Middle frontal gyrus (tissue), 1 donor: Measurements from ENCODE around the gene SPTAN1.
A peak's percentile ranks its signal among the peaks of the same experiment; 100 is the strongest.
"Not testable (repeated sequence)": the region's sequence is repeated elsewhere in the genome, so short reads cannot be mapped to it uniquely, and the experiment has no call there.

Source experiments
- DNase-seq: peaks from one replicate; pipeline ENCODE4 v3.0.0-alpha.2; 2015; ENCODE audit warnings: low spot score; ENCODE audit errors: extremely low spot score

SPTAN1 gene

GRCh38 chr9:128552153-128552743, at the start of gene SPTAN1:
Gene SPTAN1 (plus strand): TSS chr9:128552587. CDS start chr9:128566741, 14,154 bp downstream.
- DNase-seq, result peak; percentile 84

DNA sequence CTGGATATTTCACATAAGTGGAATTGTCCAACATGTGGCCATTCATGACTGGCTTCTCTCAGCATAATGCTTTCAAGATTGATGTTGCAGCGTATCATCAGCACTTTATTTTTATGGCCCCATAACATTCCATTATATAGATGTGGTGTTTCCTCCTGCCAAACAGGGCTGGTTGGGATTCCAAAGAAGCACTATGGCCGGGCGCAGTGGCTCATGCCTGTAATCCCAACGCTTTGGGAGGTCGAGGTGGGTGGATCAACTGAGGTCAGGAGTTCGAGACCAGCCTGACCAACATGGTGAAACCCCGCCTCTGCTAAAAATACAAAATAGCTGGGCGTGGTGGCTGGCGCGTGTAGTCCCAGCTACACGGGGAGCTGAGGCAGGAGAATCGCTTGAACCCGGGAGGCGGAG, 49.0 kb upstream of the SPTAN1 start:
- DNase-seq, result not testable (repeated sequence)

- no peak for DNase-seq
These were observed 48.5 kb upstream of the SPTAN1 start for GRCh38 chr9:128503870-128504269.

DNA sequence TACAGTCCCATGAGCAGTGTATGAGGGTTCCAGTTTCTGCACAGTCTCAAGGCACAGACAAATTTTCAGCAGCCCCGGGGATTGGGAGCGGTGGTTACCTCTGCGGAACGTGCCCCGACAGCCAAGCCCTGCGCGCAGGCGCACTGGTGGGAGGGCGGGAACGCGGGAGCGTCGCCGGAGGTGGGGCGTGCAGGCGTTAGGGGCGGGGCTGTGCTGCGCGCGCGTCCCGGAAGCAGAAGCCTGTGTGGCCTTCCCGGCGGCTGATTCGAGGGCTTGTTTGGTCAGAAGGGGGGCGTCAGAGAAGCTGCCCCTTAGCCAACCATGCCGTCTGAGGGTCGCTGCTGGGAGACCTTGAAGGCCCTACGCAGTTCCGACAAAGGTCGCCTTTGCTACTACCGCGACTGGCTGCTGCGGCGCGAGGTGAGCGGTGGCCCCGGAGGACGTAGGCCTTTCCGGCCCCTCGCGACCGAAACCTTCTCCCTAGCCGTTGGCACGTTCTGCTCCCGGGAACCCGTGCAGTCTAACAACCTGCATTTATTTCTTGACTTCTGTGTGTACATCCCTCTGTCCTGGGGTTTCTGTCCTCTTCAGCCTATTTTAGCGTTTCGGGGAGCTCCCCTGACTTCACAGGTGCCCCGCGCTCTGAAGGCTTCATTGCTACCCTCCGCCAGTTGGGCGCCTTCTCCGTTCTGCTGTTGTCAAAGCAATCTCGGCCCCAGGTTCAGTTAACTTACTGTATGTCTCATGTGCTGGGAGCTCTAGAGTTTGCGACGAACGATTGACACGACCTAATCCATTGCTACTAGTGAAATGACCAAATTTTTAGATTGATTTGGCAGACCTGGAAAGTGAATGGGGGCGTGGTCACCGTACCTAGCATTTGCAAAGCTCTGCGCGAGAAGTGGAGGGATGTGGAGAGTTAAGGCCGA, 47.6 kb upstream of the SPTAN1 start, which contains the start of gene GLE1:
Gene GLE1 (plus strand): TSS at position 235 of the 929 bp plus-strand sequence. CDS start 87 bp downstream, at position 322.
- peak; percentile 87 for DNase-seq

GRCh38 chr9:128505414-128505765, 47.0 kb upstream of the SPTAN1 start:
- DNase-seq, result no peak

DNA sequence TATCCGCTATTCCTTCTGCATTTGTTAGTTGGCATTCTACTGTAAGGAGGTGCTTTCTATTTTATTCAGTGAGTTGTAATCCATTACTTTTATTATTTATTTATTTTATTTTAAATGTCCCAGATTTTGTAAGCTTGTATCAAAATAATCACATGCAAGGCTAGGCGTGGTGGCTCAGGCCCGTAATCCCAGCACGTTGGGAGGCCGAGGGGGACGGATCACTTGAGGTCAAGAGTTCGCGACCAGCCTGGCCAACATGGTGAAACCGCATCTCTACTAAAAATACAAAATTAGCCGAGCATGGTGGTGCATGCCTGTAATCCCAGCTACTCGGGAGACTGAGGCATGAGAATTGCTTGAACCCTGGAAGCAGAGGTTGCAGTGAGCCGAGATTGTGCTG, 46.5 kb upstream of the SPTAN1 start:
- DNase-seq, result not testable (repeated sequence)

DNA sequence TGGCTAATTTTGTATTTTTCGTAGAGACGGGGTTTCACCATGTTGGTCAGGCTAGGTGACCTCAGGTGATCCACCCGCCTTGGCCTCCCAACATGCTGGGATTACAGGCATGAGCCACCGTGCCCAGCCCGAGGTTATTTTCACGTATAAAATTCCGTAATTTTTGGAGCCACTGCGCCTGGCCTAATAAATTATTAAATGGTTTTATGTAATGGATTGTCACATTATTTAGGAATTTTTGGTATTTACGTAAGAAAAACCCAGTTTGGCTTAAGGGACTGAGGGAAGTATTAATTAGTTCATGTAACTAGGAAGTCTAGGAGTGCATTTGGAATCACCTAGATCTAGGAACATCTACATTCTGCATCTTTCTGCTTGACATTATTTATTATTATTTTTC, 39.6 kb upstream of the SPTAN1 start:
- no peak for DNase-seq

DNA sequence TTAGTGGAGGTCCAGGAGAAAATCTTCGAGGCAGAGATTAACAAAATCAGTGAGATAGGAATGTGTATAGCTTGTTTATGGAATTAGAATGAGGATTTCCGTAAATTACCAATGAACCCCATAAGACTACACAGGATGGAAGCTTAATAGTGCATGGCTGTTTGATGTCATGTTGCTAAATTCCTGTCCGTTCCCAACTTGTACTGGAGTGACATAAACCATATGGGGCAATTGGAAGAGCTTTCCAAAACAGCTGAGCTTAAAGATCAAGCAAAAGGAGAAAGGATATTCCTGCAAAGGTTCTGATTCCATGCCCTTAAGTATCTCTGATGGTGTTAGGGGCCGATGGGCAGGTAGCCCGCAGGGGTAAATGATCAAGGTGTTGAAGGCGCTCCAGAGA, 30.4 kb upstream of the SPTAN1 start:
- no peak for DNase-seq

DNA sequence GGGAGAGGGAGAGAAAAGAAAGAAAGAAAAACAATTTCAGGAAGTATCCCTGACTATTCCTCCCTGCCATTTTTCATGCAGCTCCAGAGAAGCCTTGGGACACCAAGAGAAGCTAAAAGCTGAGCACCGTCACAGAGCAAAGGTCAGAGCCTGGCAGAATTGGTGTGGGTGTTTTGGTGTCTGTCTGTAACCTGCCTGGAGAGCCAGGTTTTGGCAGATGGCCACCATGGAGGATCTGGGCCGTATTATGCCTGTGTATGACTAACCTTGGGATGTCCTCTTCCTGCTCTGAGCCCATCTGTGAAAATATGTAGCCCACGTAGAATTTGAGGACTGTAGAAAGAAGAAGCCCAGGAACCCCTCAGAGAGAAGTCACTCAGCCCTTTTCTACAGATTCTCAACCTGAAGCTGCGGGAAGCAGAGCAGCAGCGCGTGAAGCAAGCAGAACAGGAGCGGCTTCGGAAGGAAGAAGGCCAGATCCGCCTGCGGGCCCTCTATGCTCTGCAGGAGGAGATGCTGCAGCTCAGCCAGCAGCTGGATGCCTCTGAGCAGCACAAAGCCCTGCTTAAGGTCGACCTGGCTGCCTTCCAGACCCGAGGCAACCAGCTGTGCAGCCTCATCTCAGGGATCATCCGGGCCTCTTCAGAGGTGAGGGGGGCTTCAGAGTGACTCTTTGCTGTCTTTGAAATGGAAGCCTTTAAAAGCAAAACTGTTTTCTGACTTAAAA, 29.0 kb upstream of the SPTAN1 start:
- no peak for DNase-seq

DNA sequence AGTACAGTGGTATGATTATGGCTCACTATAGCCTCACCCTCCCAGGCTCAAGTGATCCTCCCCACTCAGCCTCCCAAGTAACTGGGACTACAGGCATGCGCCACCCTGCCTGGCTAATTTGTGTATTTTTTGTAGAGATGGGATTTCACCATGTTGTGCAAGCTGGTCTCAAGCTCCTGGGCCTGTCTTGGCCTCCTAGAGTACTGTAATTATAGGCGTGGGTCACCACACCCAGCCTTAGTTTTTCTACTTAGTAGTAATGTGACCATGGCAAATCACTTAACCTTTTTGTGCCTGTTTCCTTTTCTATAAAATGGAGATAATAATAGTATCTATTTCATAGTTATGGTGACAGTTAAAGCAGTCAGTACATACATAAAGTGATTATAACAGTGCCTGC, 25.7 kb upstream of the SPTAN1 start:
- DNase-seq, result no peak

DNA sequence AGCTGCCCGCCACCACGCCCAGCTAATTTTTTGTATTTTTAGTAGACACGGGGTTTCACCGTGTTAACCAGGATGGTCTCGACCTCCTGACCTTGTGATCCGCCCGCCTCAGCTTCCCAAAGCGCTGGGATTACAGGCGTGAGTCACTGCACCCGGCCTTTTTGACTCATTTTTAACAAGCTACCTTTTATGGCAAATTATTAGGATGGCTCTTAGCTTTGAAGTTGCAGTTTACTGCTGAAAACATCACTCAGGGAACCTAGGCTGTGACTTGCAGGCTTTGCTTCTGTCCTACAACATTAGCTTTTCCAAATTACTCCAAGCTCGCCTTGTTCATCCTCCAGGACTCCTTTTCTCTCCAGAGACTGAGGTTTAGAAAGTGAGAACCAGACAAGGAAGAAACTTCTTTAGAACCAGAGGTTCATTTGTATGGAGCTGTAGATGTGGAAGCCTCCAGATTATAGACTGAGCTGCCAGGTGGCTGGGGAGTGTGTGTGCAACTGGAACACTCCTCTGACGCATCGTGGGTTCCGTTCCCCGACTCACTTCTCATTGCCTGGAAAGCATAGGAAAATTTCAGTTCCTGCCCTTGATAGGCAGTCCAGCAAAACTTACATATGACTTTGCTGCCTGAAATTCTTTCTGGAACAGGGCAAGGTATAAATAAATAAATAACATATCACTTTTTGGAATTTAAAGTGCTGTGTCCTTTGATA, 23.8 kb upstream of the SPTAN1 start:
- no peak for DNase-seq

DNA sequence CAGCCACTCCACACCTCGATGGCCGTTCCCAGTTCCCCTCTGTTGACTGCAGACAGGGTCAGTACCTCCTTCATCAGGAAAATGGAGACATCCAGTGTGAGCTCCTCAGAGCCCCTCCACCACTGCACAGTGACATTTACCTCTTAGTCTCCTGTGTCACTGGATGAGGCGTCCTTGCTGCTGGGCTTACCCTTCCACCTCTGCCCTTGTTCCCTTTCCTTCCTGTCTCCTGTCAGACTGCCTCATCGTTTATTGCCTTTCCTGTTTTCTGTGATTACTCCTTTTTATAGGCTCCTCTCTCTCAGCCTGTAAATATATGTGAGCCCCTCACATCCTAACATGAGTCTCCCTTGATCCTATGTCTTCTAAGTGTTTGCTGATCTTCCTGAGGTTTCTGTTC, 23.2 kb upstream of the SPTAN1 start:
- DNase-seq, result no peak

DNA sequence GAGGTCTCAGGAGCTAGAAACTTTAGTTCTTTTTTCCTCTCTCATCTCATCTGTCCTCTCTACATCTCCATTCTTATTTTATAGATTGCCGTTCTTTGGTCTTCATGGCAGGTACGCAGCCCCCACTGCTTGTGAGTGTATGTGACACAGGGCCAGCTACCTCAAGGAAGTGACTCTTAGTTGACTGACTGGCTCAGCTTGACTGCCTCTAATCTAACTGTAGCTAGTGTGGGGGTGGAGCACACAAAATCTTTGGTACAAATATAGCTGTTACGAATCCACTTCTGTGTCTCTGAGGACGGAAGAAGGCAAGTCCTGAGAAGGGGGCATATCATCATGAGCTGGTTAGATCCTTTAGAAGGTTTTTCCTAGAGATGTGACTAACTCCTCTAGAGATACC, 19.8 kb upstream of the SPTAN1 start:
- no peak for DNase-seq

- no peak for DNase-seq
These were observed 11.6 kb upstream of the SPTAN1 start for GRCh38 chr9:128540634-128541360.

- no peak for DNase-seq
These were observed 5.9 kb upstream of the SPTAN1 start for GRCh38 chr9:128546504-128546903.

DNA sequence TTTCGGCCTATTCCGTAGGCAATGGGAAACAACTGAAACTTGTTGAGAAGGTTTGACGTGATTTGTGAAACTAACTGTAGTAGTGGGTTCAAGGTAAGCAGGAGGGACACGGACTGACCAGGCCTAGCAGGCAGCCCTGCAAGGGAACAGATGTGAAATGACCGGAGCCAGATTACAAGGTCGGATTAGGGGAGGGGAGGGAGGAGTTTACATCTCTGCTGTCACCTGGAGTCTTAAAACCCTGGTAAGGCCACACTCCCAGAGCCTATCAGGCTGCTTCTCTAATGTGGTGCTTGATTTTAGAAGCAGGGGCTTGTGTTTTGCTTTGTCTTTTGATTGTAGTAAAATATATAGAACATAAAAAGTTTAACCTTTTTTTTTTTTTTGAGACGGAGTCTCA, 3.5 kb upstream of the SPTAN1 start:
- DNase-seq, result no peak

- DNase-seq, result no peak
These were observed 2.2 kb upstream of the SPTAN1 start for GRCh38 chr9:128550226-128550625.

GRCh38 chr9:128550770-128551656, 1.4 kb upstream of the SPTAN1 start:
- DNase-seq, result peak; percentile 28

- DNase-seq, result no peak
These were observed 682 bp upstream of the SPTAN1 start for GRCh38 chr9:128551657-128552152.
